IMR-90 (cell line): ENCODE measurements around the gene BAZ2A. TPM values are rescaled to one million over a fixed set of nuclear protein-coding genes. Genes with fewer than 3 reads are reported as not detected.

Experiments
- polyA plus RNA-seq, 3 experiments: library from polyadenylated mRNA; depleted of rRNA; stranded (reverse); fragments of >200 nt; gene quantifications; 2 replicates each; pipeline ENCODE4 v1.2.3, GENCODE V29; 2012; ENCODE audit warnings: low replicate concordance in 1 of 3
- total RNA-seq: library from RNA; depleted of rRNA; stranded (reverse); fragments of >200 nt; gene quantifications from 2 replicates; pipeline ENCODE4 v1.2.3, GENCODE V29; 2012
- TF ChIP-seq, protein P1 (sequence below): fragments of 150-350 bp; IDR thresholded peaks from 2 replicates; pipeline ENCODE4 v1.6.1; 2016; ENCODE audit warnings: low read depth, mild to moderate bottlenecking, low read length, moderate library complexity, borderline replicate concordance

The BAZ2A gene
- total and polyA plus RNA-seq, 2 of the 4 experiments (the other 2 are of a cell fraction): 15.4 to 42.8 TPM

- TF ChIP-seq, protein P1, sequence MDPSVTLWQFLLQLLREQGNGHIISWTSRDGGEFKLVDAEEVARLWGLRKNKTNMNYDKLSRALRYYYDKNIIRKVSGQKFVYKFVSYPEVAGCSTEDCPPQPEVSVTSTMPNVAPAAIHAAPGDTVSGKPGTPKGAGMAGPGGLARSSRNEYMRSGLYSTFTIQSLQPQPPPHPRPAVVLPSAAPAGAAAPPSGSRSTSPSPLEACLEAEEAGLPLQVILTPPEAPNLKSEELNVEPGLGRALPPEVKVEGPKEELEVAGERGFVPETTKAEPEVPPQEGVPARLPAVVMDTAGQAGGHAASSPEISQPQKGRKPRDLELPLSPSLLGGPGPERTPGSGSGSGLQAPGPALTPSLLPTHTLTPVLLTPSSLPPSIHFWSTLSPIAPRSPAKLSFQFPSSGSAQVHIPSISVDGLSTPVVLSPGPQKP: no peak
Observed at GRCh38 chr12:56633468-56634241, 3.5 kb upstream of the BAZ2A start (continued).
